ENCODE data around the gene COMMD3.

COMMD3 gene

DNA sequence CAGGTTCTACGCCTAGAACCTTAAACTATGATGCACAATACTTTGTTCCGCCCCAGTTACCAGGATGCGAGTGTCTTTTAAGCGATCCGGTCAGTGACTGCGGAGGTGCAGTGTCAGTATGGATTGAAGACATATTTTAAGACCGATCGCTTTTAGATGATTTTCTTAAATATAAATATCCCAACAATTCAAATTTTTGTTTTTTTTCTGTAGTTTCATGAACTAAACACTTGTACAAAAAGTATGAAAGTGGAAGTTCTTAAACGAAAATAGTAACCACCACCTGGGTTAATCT lies 835 bp downstream of the COMMD3 start:
- peak overlapping the region; percentile 87 for H3K4me3 ChIP-seq (replicated peaks; ENCODE audit: low read depth, low read length)
- no peaks in the 10 kb centered on the region for H3K36me3 ChIP-seq (ENCODE audit: control insufficient read depth, insufficient read depth, low read length)
- no peak for DNase-seq (ENCODE audit: extremely low read depth, insufficient read length)
- TF ChIP-seq, protein P1, sequence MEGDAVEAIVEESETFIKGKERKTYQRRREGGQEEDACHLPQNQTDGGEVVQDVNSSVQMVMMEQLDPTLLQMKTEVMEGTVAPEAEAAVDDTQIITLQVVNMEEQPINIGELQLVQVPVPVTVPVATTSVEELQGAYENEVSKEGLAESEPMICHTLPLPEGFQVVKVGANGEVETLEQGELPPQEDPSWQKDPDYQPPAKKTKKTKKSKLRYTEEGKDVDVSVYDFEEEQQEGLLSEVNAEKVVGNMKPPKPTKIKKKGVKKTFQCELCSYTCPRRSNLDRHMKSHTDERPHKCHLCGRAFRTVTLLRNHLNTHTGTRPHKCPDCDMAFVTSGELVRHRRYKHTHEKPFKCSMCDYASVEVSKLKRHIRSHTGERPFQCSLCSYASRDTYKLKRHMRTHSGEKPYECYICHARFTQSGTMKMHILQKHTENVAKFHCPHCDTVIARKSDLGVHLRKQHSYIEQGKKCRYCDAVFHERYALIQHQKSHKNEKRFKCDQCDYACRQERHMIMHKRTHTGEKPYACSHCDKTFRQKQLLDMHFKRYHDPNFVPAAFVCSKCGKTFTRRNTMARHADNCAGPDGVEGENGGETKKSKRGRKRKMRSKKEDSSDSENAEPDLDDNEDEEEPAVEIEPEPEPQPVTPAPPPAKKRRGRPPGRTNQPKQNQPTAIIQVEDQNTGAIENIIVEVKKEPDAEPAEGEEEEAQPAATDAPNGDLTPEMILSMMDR (IDR thresholded peaks at IDR 0.05; ENCODE audit: insufficient read depth, low read length, poor library complexity, severe bottlenecking): no peak
- no peaks in the 10 kb centered on the region for H3K27me3 ChIP-seq (replicated peaks; ENCODE audit: control insufficient read depth, insufficient read depth, low read length)

DNA sequence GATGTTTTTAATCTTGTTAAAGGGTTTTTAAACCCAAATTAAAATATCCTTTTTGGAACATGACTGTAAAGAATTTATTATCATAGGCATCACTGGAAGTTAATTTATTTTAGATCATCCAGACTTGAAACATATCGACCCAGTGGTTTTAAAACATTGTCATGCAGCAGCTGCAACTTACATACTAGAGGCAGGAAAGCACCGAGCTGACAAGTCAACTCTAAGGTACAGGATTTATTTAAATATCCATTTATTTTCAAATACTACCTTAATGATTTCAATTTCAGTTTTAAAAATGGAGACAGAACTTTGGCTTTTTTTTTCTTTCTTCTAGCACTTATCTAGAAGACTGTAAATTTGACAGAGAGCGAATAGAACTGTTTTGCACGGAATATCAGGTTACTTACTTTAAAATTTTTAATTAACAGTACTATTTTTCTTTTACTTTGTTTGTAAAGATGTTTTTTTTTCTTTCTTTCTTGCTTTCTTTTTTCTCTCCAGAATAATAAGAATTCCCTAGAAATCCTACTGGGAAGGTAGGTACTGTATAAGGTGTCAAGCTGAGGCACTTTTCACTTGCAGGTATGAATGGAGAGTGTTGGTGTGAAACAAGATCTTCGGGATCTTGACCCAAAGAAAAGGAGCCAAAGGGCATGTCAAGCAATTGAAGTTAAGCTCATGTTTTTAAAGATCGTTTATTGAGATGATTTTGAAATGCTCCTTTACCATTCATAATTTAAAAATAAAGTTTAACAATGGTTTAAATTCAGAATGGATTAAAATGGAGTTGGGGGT lies 1.8 kb downstream of the COMMD3 start:
- Histone ChIP-seq H3K4me3 (replicated peaks; ENCODE audit: low read depth, low read length) (peak overlapping the region; percentile 87), H3K27me3 (replicated peaks; ENCODE audit: control insufficient read depth, insufficient read depth, low read length) (no peaks in the 10 kb centered on the region), H3K36me3 (ENCODE audit: control insufficient read depth, insufficient read depth, low read length) (no peaks in the 10 kb centered on the region)
- TF ChIP-seq, protein P1 (IDR thresholded peaks at IDR 0.05; ENCODE audit: insufficient read depth, low read length, poor library complexity, severe bottlenecking): no peak
- DNase-seq (ENCODE audit: extremely low read depth, insufficient read length): no peak

DNA sequence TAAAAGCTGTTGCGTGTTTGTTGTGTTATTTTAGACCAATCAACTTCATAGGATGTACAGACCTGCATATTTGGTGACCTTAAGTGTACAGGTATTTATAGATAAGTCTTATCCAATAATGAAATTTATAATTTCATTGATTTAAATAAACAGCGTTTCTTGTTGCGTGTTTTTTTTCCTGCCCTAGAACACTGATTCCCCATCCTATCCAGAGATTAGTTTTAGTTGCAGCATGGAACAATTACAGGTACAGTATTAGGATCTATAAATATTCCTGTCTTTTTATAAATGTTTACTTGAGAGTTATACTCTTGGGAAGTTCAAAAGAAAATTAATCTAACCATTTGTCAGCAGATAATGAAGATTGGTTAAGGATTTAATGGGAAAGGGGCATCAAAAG lies 2.6 kb downstream of the COMMD3 start:
- Histone ChIP-seq H3K27me3 (replicated peaks; ENCODE audit: control insufficient read depth, insufficient read depth, low read length) (no peaks in the 10 kb centered on the region), H3K36me3 (ENCODE audit: control insufficient read depth, insufficient read depth, low read length) (no peaks in the 10 kb centered on the region), H3K4me3 (replicated peaks; ENCODE audit: low read depth, low read length) (no peak overlapping the region)
- DNase-seq (ENCODE audit: extremely low read depth, insufficient read length): no peak
- TF ChIP-seq, protein P1 (IDR thresholded peaks at IDR 0.05; ENCODE audit: insufficient read depth, low read length, poor library complexity, severe bottlenecking): no peak

GRCh38 chr10:22319547-22319979 lies 3.4 kb downstream of the COMMD3 start:
- TF ChIP-seq, protein P1 (IDR thresholded peaks at IDR 0.05; ENCODE audit: insufficient read depth, low read length, poor library complexity, severe bottlenecking): no peak
- Histone ChIP-seq H3K4me3 (replicated peaks; ENCODE audit: low read depth, low read length) (peak overlapping the region; percentile 80; the same call in 1 of the 2 replicates), H3K27me3 (replicated peaks; ENCODE audit: control insufficient read depth, insufficient read depth, low read length) (no peaks in the 10 kb centered on the region), H3K36me3 (ENCODE audit: control insufficient read depth, insufficient read depth, low read length) (no peaks in the 10 kb centered on the region)
- DNase-seq (ENCODE audit: extremely low read depth, insufficient read length): no peak

DNA sequence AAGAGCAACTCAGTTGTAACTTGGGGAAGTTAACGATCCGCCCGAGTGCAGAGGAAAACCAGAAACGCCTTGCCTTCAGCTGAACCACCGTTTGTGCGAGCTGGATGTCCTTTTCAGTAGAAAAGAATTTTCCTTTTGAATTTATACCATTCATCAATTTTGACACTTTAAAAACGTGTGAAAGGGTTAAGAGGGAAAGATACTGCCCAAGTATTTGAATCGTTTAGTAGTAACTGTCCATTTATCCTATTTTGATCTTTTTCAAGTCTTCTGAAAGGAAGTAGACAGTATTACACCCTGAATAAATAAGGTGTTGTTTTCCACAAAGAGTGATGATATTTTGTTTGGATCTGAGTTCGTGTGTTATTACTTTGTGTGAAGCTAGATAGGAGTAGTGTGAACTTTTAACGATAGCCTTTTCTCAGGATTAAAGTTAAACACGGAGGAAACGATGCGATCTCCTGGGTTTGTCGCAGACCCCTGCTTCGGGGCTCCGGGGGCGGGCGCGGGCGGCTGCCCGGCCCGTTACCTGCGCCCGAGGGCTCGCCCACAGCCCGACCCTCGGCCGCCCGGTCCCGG lies 3.9 kb downstream of the COMMD3 start:
- Histone ChIP-seq H3K36me3 (ENCODE audit: control insufficient read depth, insufficient read depth, low read length) (no peaks in the 10 kb centered on the region), H3K4me3 (replicated peaks; ENCODE audit: low read depth, low read length) (peak overlapping the region; percentile 80), H3K27me3 (replicated peaks; ENCODE audit: control insufficient read depth, insufficient read depth, low read length) (no peaks in the 10 kb centered on the region)
- TF ChIP-seq, protein P1 (IDR thresholded peaks at IDR 0.05; ENCODE audit: insufficient read depth, low read length, poor library complexity, severe bottlenecking): no peak
- no peak for DNase-seq (ENCODE audit: extremely low read depth, insufficient read length)

Measured in GM06990 (cell line).